Activated T-helper 1 cell treated with anti-CD3 and anti-CD28 coated beads, Interleukin-2, amount 50 U/mL, for 16 hours (primary cell): ENCODE measurements around the gene SIGLEC7.

Experiments used
- DNase-seq, 2 donors: peaks; one replicate each; pipeline ENCODE4 v3.0.0-alpha.2; 2020; ENCODE audit warnings: low read depth in 1 of 2, low spot score in 1 of 2

The SIGLEC7 gene

GRCh38 chr19:51200071-51200666 lies 58.1 kb downstream of the SIGLEC7 start:
- no peak for DNase-seq

GRCh38 chr19:51201712-51202111 lies 59.6 kb downstream of the SIGLEC7 start:
- no peak for DNase-seq
